MCF 10A (cell line): Measurements from ENCODE around the gene HRG. TPM values are rescaled to one million over a fixed set of nuclear protein-coding genes. Genes with fewer than 3 reads are reported as not detected.

Experiments
- BruUV-seq: library from RNA; stranded (reverse); fragments of 400-500 nt; replicated peaks from 2 replicates; lab custom pipeline; 2021; lab: Mats Ljungman, UMichigan
- CTCF ChIA-PET: fragments of 300-600 bp; sonication (Branson Sonifier 250); formaldehyde crosslinking; extraction: SDS; loops from one replicate; lab custom pipeline; 2021; ENCODE audit warnings: antibody characterized with exemption, inconsistent platforms; lab: Yijun Ruan, JAX
- POLR2A ChIA-PET: fragments of 300-600, 350-650 bp; sonication (Branson Sonifier 250); formaldehyde crosslinking; extraction: SDS; loops from one replicate; lab custom pipeline; 2020; ENCODE audit warnings: antibody characterized with exemption, inconsistent platforms; lab: Yijun Ruan, JAX
- DNase-seq: peaks from one replicate; pipeline ENCODE4 v3.0.0-alpha.2; 2018; ENCODE audit not compliant: unreplicated experiment
- H3K27ac Mint-ChIP-seq: one replicate; pipeline ENCODE4 v1.8.0; 2022; ENCODE audit warnings: mild to moderate bottlenecking, low read depth, mixed read lengths; ENCODE audit not compliant: unreplicated experiment
- H3K27me3 Mint-ChIP-seq: one replicate; pipeline ENCODE4 v1.8.0; 2022; ENCODE audit warnings: mixed read lengths; ENCODE audit not compliant: insufficient read depth, unreplicated experiment
- H3K36me3 Mint-ChIP-seq: one replicate; pipeline ENCODE4 v1.8.0; 2022; ENCODE audit warnings: mild to moderate bottlenecking, moderate library complexity, mixed read lengths; ENCODE audit not compliant: insufficient read depth, unreplicated experiment
- H3K4me1 Mint-ChIP-seq: one replicate; pipeline ENCODE4 v1.8.0; 2022; ENCODE audit warnings: mixed read lengths; ENCODE audit not compliant: insufficient read depth, unreplicated experiment
- H3K4me3 Mint-ChIP-seq: one replicate; pipeline ENCODE4 v1.8.0; 2022; ENCODE audit warnings: mild to moderate bottlenecking, moderate library complexity, mixed read lengths; ENCODE audit not compliant: unreplicated experiment
- H3K9me3 Mint-ChIP-seq: one replicate; pipeline ENCODE4 v1.8.0; 2022; ENCODE audit warnings: mixed read lengths; ENCODE audit not compliant: unreplicated experiment
- CTCF ChIP-seq: fragments of 200-600 bp; IDR thresholded peaks from one replicate; pipeline ENCODE4 v1.8.0; 2022; ENCODE audit warnings: antibody characterized with exemption, mild to moderate bottlenecking; ENCODE audit not compliant: unreplicated experiment
- intact Hi-C: fragments of 100-400 bp; cut with micrococcal nuclease; formaldehyde crosslinking; loops from 2 replicates; pipeline ENCODE4 v1.14.1; 2022
- total RNA-seq: library from RNA; stranded (reverse); gene quantifications from 2 replicates; pipeline ENCODE4 v1.2.3, GENCODE V29; 2022

HRG gene
- total RNA-seq, 1 experiment from 2014 or later = 0.16 TPM

- H3K4me1 Mint-ChIP-seq = peaks cover 15% of the 10 kb centered on the region
- no peak overlapping the region for H3K4me3 Mint-ChIP-seq
- no peak for DNase-seq
- no peaks in the 10 kb centered on the region for H3K36me3 Mint-ChIP-seq
- H3K9me3 Mint-ChIP-seq = no peaks in the 10 kb centered on the region
- POLR2A ChIA-PET = interaction anchor here (0.7 to 1.6 kb wide), 4 partner anchors 11 to 162 kb away, joined by 3 to 5 read pairs (median 3); partner anchors contain the start of gene EIF4A2
- H3K27ac Mint-ChIP-seq = no peak overlapping the region
- H3K27me3 Mint-ChIP-seq = no peaks in the 10 kb centered on the region
- no TSS peak for BruUV-seq
- CTCF ChIA-PET = interaction anchor here (0.5 to 1.8 kb wide), 4 partner anchors 9 to 200 kb away, joined by 3 to 5 read pairs (median 3); no protein-coding TSS in a partner anchor
- TF ChIP-seq CTCF = no peak
- intact Hi-C loops = no loop called here
These were observed 43.7 kb upstream of the HRG start for GRCh38 chr3:186621894-186622650.

- Mint-ChIP-seq H3K27ac (no peak overlapping the region), H3K9me3 (no peaks in the 10 kb centered on the region), H3K36me3 (no peaks in the 10 kb centered on the region), H3K4me1 (peaks cover 8% of the 10 kb centered on the region), H3K4me3 (no peak overlapping the region), H3K27me3 (no peaks in the 10 kb centered on the region)
- TF ChIP-seq CTCF = no peak
- ChIA-PET POLR2A (interaction anchor here (0.6 to 1.6 kb wide), 6 partner anchors 8 to 161 kb away, joined by 3 to 5 read pairs (median 3); partner anchors contain the start of gene EIF4A2), CTCF (interaction anchor here (0.5 to 1.8 kb wide), 5 partner anchors 8 to 199 kb away, joined by 3 to 5 read pairs (median 3); no protein-coding TSS in a partner anchor)
- no peak for DNase-seq
- intact Hi-C loops = no loop called here
- no TSS peak for BruUV-seq
These were observed 43.0 kb upstream of the HRG start for GRCh38 chr3:186622651-186623310.

- ChIA-PET CTCF (interaction anchor here (3.0 kb wide), 1 partner anchor 10 kb away, joined by 17 read pairs; no protein-coding TSS in a partner anchor), POLR2A (interaction anchor here (1.0 kb wide), 2 partner anchors 10 to 159 kb away, joined by 3 to 4 read pairs; partner anchors contain the start of gene EIF4A2)
- Mint-ChIP-seq H3K9me3 (no peaks in the 10 kb centered on the region), H3K27me3 (no peaks in the 10 kb centered on the region), H3K36me3 (no peaks in the 10 kb centered on the region), H3K4me1 (no peaks in the 10 kb centered on the region), H3K4me3 (no peak overlapping the region), H3K27ac (no peak overlapping the region)
- no peak for TF ChIP-seq CTCF
- intact Hi-C loops = no loop called here
- BruUV-seq = no TSS peak
- DNase-seq = no peak
These were observed 41.2 kb upstream of the HRG start for GRCh38 chr3:186624598-186624997.

GRCh38 chr3:186625600-186626042, 40.2 kb upstream of the HRG start:
- POLR2A ChIA-PET = interaction anchor here (0.7 kb wide), 2 partner anchors 10 to 38 kb away, joined by 3 read pairs; no protein-coding TSS in a partner anchor
- no peak for TF ChIP-seq CTCF
- no TSS peak for BruUV-seq
- Mint-ChIP-seq H3K4me1 (no peaks in the 10 kb centered on the region), H3K9me3 (no peaks in the 10 kb centered on the region), H3K36me3 (no peaks in the 10 kb centered on the region), H3K27ac (no peak overlapping the region), H3K4me3 (no peak overlapping the region), H3K27me3 (no peaks in the 10 kb centered on the region)
- no peak for DNase-seq
- intact Hi-C loops = no loop called here
- CTCF ChIA-PET = interaction anchor here (1.2 to 3.0 kb wide), 4 partner anchors 8 to 198 kb away, joined by 3 to 17 read pairs (median 9); no protein-coding TSS in a partner anchor
